Measurements from ENCODE around the gene NHS. TPM values are rescaled to one million over a fixed set of nuclear protein-coding genes. Genes with fewer than 3 reads are reported as not detected.

NHS gene
- total RNA-seq, 1 donor from 2014 or later, result 1.2 TPM

DNA sequence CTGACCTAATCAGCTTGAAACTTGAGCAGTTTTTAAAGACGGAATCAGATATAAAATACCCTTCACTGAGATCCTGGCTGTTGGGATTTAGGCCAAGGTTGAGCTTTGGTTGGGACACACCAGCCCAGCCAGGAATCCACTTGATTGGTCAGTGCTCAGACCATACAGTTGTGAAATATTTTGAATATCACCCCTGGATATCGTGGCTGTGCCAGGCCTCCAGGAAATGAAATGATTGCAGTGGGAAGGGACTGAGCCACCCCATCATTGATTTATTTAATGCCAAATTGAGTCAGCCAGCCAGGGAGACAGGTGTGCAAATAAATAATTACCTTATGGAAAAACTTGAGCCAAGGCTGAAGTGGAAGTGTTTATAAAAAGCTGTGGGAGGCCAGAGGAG, 233.9 kb downstream of the NHS start:
- no peak for DNase-seq (ENCODE audit: extremely low read depth, low read depth, low spot score)

DNA sequence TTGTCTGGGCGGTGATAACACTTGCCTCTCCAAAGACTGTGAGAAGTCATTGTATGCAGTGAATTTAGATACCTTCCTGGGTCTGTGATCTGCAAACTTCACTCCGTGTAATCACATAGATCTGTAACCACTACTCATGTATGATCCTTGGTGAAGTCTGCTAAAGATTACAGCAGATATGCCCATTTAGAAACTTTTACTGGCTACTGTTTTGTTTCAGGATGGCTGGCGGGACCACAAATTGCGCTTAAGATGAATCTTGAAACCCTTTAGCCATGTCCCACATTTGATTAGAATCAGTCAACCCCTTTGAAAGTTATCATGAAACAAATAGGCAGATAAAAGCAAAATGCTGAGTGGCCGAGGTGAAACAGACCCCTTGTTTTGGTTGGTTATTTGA, 235.8 kb downstream of the NHS start:
- no peak for DNase-seq (ENCODE audit: extremely low read depth, low read depth, low spot score)

DNA sequence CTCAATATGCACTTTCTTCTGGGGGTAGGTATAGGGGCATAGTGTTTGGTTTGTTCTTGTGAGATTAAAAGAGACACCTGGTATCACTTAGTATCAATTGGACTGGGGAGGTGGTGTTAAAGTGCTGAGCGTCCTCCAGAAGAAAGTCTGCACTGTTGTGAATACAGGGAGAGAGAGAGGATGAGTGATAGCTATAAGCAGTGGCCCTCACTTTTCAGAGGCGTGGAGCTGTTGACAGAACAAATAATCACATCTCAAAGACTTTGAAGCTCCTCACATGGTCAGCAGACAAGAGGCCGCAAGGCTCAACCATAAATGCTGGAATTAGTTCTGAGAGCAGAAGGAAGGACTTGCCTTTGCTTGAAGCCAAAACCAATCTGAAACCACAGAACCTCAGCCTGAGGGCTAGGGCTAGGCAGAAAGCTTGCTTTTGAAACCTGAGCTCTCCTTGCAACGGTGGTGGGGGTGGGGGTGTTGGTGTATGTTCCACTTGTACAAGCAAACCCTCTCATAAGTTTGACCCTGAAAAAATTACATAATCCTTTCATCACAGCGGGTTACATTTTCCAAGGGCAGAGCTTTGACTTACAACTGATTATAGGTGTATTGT, 239.1 kb downstream of the NHS start:
- DNase-seq (ENCODE audit: extremely low read depth, low read depth, low spot score), result no peak

DNA sequence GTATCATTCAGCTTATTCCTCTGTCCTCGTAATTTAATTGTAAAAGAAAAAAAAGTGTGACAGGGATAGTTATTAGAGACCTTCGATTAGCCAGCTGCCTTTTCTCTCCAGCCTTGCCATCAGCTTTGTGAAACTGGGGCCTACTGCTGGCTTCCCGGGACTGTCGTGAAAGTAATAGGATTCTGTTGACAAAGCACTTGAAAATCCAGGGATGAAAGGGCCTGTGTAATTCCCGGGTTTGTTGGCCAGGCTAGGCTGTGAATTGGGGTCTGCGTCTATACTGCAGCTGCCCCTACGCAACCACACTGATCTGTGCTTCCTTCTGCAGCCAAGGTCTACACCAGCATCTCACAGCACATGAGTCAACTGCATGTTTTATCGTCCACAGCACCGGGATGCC, 241.9 kb downstream of the NHS start:
- DNase-seq (ENCODE audit: extremely low read depth, low read depth, low spot score), result no peak

DNA sequence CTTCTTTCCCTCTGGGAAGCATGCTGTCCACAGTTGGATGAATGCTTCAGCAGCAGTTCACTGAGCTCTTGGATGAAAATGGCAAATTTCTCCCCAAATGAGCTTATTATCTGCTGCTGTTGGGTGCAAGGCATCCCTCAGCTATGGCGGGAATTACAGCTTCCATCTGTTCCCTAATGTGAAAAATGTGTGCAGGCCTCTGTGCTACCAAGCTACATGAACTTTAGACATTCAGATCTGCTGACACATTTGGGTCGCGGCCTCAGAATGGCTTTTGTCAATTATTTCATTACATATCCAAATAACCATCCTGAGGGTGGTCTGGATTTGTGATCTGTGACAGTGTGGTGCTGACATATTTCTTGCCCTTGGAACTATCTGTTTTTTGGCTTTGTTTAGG, 242.8 kb downstream of the NHS start:
- no peak for DNase-seq (ENCODE audit: extremely low read depth, low read depth, low spot score)

DNA sequence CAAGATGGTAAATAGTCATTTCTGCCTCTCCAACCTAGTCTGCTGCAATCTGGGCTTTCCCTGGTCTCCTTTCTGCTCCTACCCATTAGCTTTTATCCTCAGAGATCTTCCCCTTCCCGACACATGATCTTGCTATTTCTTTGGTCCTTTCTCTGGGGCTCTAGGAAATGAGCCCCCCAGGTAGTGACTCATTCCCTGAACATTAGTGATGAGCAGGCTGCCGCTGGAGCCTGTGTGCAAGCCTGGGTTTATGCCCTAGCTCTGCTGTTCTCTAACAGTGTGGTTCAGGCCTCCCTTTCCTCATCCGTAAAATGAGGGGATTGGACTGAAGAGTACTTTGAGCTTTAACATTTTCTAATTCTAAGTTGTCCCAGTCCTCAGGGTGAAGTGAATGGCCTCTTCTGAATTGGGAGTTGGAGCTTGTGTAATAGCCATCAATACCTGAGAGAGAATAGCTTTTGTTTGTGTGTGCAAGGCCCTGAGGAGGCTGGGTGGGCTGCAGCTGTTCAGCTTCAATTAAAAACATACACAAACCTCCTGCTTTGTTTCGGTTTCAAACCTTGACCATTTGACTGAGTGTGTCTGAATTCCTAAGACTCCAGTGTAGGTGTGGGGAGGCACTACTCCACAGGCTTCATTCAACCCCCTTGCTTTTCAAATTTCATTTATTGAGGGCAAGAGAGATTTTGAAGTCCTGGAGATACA, 246.7 kb downstream of the NHS start:
- no peak for DNase-seq (ENCODE audit: extremely low read depth, low read depth, low spot score)

DNA sequence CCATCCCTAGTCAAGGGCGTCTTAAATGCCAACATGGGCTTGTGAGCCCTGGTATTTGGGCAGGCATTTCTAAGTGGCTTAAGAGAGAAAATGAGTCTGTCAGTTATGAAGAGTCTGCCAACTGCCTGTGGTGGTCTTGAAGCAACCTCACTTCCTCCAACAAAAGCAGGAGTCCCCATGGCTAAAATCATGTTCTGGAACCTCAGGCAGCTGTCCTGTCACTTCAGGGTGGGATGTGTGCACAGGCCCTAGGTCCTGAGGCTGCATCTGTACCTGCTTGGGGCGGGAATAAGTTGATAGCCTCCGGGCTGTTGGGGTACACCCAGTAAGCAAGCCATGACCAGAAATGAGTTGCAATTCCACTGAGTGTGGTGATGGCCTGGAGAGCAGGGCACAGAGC, 247.3 kb downstream of the NHS start:
- DNase-seq (ENCODE audit: extremely low read depth, low read depth, low spot score), result no peak

DNA sequence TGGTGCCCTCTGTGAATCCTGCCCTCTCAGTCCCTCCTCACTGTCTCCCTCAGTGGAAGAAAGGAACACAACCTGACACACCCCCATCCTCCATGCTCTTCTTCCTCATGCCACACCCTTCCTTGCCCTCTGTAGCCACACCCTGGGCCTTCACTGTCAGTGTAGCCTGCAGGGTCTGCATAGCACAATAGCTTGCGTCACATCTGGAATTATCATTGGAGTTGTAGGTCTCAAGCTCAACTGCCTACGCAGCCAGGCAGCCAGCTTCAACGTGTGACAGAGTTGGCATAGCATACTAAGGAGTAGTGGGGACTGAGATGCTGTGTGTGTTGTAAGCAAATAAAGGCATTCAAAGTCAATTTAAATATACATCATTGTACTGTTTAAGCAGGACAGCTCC, 248.8 kb downstream of the NHS start:
- no peak for DNase-seq (ENCODE audit: extremely low read depth, low read depth, low spot score)

DNA sequence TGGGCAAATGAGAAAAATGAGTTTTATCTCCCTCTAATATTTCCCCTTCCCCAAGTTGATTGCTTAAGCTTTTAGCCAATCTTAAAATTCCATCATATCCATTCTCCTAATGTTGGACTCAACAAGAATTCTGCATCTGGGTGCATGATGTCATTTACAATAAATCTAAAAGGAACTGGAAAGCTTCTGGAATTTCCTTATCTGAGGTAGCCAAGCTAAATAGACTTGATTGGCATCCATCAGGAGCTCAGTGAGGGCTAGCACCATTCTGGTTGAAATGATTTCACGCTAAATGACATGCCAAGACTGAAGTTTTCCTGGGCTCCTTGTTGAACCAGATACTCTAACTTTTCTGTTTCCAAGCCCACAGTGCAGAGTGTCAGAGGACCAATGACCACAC, 252.0 kb downstream of the NHS start:
- peak; percentile 12 for DNase-seq (ENCODE audit: extremely low read depth, low read depth, low spot score)

DNA sequence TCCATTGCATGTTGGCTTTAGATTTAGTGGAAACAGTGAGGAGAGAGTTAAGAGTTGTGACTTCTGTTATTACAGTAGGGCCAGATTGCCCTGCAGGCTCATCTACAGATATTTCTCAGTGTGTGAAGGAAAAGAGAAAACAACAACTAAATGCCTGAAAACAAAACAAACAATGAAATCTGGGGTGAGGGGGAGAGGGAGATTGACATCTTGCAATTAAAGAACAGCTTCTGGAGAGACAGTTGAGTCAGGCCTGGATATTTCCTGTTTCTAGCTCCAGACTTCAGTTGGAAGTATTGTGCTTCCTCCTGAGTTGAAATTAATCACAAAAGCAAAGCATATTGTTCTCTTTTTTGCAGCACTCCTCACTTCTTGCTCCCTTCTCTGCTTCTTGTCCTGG, 254.0 kb downstream of the NHS start:
- DNase-seq (ENCODE audit: extremely low read depth, low read depth, low spot score), result no peak

DNA sequence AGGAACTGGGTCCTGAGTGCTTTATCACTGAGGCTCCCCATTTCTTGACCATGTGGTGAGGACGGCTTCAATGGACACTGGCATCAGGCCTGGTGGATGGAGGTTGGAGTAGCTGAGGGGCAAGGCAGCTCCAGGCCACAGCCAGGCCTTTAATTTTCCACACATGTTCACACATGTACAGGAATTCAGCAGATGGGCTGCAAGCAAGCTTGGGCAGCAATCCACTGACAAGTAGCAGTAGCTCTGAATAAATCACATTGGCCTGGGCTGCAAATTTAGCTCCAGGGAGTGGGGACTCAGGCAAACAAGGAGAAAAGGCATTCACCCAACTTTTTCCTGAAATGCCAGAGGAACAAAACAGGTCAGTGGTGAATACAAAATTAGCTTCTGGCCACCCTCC, 254.5 kb downstream of the NHS start:
- DNase-seq (ENCODE audit: extremely low read depth, low read depth, low spot score), result no peak

DNA sequence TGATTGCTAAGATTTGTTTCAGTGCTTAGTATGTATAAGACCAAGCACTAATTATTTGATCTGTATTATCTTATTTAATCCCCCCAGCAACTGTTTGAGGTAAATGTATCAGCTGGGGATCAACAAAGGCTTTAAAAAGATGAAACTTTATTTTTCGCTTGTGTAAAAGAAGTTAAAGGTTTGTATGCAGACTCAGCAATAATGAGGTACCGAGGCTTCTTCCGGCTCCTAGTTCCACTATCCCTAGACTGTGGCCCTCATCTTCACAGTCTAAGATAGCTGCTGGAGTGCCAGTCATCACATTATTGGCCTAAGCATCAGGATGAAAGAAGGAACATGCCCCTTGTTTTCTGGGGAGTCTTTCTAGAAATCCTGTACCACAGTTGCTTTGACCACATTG, 256.6 kb downstream of the NHS start:
- DNase-seq (ENCODE audit: extremely low read depth, low read depth, low spot score), result no peak

DNA sequence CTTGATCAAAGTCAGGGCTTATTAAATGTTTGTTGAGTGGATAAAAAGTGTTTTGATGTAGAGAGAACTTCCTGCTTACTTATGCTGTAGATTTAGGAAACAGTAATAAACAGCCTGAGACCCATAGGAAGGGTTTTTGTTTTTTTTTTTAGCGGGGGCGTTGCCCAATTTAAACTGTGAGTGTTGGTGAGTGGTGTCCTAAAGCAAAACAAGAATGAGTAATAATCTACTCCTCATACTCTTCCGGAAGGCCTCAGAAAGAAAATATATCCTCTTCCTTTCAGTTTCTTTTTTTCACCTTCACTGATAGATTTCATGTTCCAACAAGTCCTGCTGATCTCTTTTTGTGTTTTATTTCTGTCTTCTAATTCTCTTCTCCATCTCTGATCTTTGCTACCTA, 257.9 kb downstream of the NHS start:
- no peak for DNase-seq (ENCODE audit: extremely low read depth, low read depth, low spot score)

DNA sequence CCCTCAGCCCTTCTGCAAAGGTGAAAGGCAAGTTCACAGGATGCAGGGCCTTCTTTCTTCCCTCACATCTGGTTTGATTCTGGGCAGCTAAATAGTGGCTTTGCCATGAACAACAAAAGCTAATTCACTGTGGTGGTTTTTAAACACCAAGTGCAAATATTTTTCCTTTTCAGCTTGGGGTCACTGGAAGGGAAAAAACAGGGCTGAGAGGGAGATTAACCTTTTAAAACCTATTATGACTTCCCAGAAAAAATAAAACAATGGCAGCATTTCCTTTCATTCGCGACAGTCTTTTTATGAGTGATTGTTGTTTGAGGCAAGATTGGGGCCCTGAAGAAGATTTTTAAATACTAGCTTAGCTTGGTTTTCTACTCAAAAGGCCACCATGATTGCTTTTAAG, 258.5 kb downstream of the NHS start:
- DNase-seq (ENCODE audit: extremely low read depth, low read depth, low spot score), result no peak

DNA sequence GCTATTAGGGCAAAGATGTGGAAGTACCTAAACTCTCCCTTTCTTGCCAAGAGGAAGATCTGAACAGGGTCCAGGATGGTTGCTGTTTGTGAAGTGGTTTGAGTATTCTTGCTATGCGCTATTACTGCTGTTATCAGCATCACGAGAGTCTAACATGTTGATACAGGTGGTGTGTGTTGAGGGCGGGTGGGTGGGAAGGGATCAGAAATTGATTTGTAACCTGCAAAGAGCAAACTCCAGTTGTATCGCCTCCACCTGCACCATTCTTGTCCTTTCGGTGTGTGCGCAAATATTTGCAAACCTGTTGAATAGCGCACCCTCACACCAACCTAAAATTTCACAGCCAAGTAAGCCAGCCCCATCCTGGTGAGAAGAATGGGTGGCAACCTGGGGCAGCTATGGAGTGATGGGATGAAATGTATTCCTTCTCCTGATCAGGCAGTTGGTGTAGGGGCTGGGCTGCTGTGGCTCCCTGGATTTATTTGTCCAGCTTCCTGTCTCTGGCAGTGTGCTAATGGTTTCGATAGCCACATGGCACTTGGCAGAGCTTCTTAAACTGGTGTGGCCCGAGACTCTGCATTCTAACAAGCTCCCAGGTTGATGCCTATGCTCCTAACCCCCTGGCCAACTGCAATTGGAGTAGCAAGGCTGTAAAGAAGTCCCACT, 259.7 kb downstream of the NHS start:
- DNase-seq (ENCODE audit: extremely low read depth, low read depth, low spot score), result no peak

DNA sequence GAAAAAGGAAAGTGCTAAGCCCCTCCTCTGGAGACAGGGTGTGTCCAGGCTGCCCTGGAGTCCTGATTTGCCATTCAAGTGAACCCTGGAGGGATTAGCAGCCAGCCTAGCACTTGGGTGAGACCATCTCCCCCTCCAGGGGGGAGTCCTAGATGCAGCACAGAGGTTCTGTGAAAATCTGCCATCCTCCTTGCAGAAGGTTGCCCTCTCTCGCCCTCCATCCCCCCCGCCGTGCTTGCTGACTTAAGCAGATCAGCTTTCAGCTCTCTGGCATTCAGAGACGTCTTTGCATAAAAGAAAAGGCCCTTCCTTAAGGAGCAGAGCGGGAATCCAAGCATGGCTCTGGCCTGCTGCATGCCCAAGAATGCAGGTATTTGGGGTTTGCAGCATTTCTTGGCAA, 260.2 kb downstream of the NHS start:
- no peak for DNase-seq (ENCODE audit: extremely low read depth, low read depth, low spot score)

DNA sequence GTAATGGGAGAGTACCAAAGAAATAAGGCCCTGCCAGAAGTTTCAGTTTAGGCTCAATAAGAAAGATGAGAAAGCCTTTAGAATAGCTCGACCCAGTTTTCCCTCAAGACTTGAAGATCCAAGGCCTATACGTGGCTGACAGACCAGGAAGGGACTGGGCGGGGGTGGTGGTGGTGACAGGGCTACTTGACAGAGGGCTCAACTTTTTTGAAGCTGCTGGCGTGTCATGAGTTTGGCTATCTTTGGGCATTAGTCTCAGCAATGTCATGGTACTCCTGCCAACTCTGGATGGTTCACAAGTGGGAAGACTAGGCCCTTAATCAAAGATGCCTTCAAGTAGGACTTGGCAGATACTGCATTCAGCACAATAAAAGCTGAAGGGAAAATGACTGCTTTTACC, 262.2 kb downstream of the NHS start:
- DNase-seq (ENCODE audit: extremely low read depth, low read depth, low spot score), result no peak

DNA sequence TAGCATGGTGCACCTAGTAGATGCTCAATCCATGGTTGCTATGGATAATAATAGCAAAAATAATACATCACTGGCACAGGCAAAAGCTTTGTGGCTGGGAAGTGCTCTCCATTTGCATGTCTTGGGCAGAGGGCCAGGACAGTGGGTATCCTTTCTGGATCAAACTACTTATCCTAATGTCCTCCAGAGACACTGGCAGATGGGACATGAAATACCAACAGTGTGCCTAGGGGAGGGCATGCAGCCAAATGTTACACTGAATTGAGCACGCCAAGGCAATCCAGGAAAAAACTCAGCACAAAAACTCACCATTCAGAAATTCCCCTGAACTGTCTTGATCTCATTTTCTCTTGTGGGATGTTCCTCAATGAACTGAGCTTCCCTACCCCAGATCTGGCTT, 263.7 kb downstream of the NHS start:
- DNase-seq (ENCODE audit: extremely low read depth, low read depth, low spot score), result no peak

DNA sequence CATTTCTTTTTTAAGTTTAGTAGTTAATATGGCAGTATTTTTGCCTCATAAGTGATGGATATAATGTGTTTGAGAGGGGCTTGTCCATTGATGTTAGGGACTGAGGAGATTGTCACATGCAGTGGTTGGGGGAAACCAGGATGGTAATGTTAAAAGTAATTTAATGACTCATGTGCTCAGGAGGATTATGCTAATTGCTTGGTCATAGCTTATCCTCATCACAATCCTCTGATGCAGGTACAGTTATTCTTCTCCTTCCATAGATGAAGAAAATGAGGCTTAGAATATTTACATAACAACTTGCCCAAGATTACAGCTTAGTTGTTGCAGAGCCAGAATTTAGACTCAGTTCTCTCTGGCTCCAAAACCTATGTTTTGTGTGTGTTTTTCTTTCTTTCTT, 267.9 kb downstream of the NHS start:
- no peak for DNase-seq (ENCODE audit: extremely low read depth, low read depth, low spot score)

DNA sequence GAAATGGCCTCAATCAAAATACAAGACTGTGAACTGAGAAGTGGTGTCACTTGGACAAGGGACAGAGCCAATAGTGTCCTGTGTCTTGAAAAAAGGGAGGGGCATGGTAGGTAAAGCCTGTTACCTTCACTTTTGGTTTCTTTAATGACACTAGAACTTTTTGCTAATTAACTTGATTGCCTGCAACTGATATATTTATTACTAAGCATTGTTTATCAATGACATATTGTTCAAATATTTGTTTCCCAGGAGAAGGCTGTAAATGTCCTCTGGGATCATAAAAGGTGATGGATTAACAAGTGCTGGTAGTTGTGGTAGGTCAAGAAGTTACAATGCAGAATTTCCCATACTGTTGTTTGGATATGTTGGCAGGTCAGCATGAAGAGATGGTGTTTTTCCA, 268.5 kb downstream of the NHS start:
- no peak for DNase-seq (ENCODE audit: extremely low read depth, low read depth, low spot score)

DNA sequence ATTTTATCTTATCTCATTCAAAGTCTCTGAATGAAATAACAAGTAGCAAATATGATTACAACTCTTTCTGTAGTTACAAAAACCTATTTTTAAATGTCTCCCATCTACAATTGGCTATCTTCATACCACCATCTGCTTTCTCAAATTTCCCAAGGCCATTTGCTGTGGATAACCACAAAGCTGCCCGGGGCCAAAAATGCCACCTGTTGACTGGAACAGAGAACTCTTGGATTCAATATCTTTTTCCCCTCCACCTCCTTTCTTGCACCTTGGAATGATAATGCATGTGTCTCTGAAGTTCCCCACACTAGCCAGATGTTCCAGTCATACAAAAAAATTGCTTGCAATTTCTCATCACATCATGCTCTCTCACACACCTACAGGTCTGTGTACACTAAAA, 269.0 kb downstream of the NHS start:
- no peak for DNase-seq (ENCODE audit: extremely low read depth, low read depth, low spot score)

DNA sequence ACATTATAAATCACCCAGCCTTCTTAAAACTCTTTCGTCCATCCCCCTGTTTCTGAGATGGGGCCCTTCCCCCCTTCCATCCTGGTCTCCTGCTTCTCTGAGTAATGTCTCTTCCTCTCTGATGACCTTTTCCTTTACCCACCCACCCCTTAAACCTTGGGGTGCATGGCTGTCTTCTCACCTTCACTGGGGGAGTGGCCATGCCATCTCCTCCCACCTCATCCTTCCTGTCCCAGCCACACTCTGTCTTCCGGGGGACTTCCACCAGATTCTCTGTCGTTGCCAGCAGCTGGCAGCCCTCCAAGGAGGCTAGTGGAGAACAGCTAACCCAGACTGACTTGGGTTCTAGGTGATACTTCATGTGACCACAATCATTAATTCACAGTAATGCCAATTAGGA, 279.1 kb downstream of the NHS start:
- no peak for DNase-seq (ENCODE audit: extremely low read depth, low read depth, low spot score)

All from glomerular endothelial cell (primary cell).